Panc1 (cell line): Measurements from ENCODE around the gene ZNF319. TPM values are rescaled to one million over a fixed set of nuclear protein-coding genes. Genes with fewer than 3 reads are reported as not detected.

Source experiments
- ATAC-seq: fragments of 200-7000 bp; cut with Tn5 transposase; 2 replicates; pipeline ENCODE4 v1.9.1; 2020; ENCODE audit warnings: mild to moderate bottlenecking, moderate library complexity
- BruUV-seq: library from RNA; stranded (reverse); fragments of 400-500 nt; replicated peaks from 2 replicates; lab custom pipeline; 2021; lab: Mats Ljungman, UMichigan
- CTCF ChIA-PET: fragments of 300-600 bp; sonication (Branson Sonifier 250); formaldehyde crosslinking; loops from one replicate; lab custom pipeline; 2022; ENCODE audit warnings: antibody characterized with exemption; lab: Charles Lee
- POLR2A ChIA-PET: fragments of 300-600 bp; sonication (Branson Sonifier 250); formaldehyde crosslinking; loops from one replicate; lab custom pipeline; 2022; ENCODE audit warnings: antibody characterized with exemption; lab: Charles Lee
- DNase-seq: peaks from one replicate; pipeline ENCODE4 v3.0.0-alpha.2; 2010; ENCODE audit warnings: low read depth, low spot score
- H3K27ac ChIP-seq: 2 replicates; pipeline ENCODE4 v1.5.1; 2011; ENCODE audit warnings: mild to moderate bottlenecking, low read length, inconsistent platforms
- H3K27me3 ChIP-seq: fragments of 200-500 bp; sonication (Bioruptor generic); 2 replicates; pipeline ENCODE4 v1.6.0; 2014; ENCODE audit warnings: low read length, inconsistent platforms; ENCODE audit not compliant: control insufficient read depth, insufficient read depth
- H3K36me3 ChIP-seq: fragments of 200-500 bp; sonication (Bioruptor generic); 2 replicates; pipeline ENCODE4 v1.5.1; 2014; ENCODE audit warnings: inconsistent platforms, mild to moderate bottlenecking, low read length, moderate library complexity; ENCODE audit not compliant: control insufficient read depth, insufficient read depth
- H3K4me1 ChIP-seq: 2 replicates; pipeline ENCODE4 v1.5.1; 2011; ENCODE audit warnings: inconsistent platforms, mild to moderate bottlenecking, low read length, moderate library complexity; ENCODE audit not compliant: control insufficient read depth, insufficient read depth
- H3K4me3 ChIP-seq, 2 experiments: 2 replicates each; pipeline ENCODE4 v1.5.1; 2011 to 2012; ENCODE audit warnings: low read depth in 2 of 2, low read length in 2 of 2, mild to moderate bottlenecking in 2 of 2, inconsistent platforms in 1 of 2, moderate library complexity in 1 of 2
- H3K9me3 ChIP-seq: fragments of 200-500 bp; sonication (Bioruptor generic); 2 replicates; pipeline ENCODE4 v1.5.1; 2014; ENCODE audit warnings: low read depth, mild to moderate bottlenecking, inconsistent platforms, low read length, moderate library complexity; ENCODE audit not compliant: control insufficient read depth, insufficient read depth
- POLR2AphosphoS5 ChIP-seq: IDR thresholded peaks from 2 replicates; pipeline ENCODE4 v1.6.1; 2012; ENCODE audit warnings: mild to moderate bottlenecking, low read depth, low read length, moderate library complexity
- SIN3A ChIP-seq: IDR thresholded peaks from 2 replicates; pipeline ENCODE4 v1.6.1; 2012; ENCODE audit warnings: low read depth, mild to moderate bottlenecking, low read length, moderate library complexity, borderline replicate concordance; ENCODE audit not compliant: insufficient read depth
- TCF7L2 ChIP-seq: IDR thresholded peaks from 2 replicates; pipeline ENCODE4 v1.6.1; 2011; ENCODE audit warnings: mild to moderate bottlenecking, low read depth, low read length, inconsistent platforms
- in situ Hi-C: cut with HindIII; loops from 2 replicates; pipeline ENCODE4 v1.10.0; 2016; ENCODE audit warnings: low sequenced_read_pairs, low pct_unique_long_range_greater_than_20kb
- intact Hi-C: fragments of 100-400 bp; cut with micrococcal nuclease; formaldehyde crosslinking; loops from one replicate; pipeline ENCODE4 v1.10.0; 2022; ENCODE audit not compliant: unreplicated experiment
- total RNA-seq: library from RNA; stranded (reverse); gene quantifications from one replicate; pipeline ENCODE4 v1.2.1, GENCODE V29; 2021; ENCODE audit not compliant: unreplicated experiment
- TF ChIP-seq, protein P1 (sequence below): fragments of 450-650 bp; IDR thresholded peaks from 2 replicates; pipeline ENCODE4 v1.5.1; 2017; ENCODE audit warnings: mild to moderate bottlenecking
- TF ChIP-seq, protein P2 (sequence below), 2 experiments: IDR thresholded peaks; 2 replicates each; pipeline ENCODE4 v1.6.1; 2011 to 2012; ENCODE audit warnings: low read depth in 2 of 2, control low read depth in 1 of 2, low read length in 1 of 2, mild to moderate bottlenecking in 1 of 2, moderate library complexity in 1 of 2; ENCODE audit not compliant: insufficient read depth in 1 of 2

Gene ZNF319
- total RNA-seq, 1 experiment from 2014 or later: 6.5 TPM

DNA sequence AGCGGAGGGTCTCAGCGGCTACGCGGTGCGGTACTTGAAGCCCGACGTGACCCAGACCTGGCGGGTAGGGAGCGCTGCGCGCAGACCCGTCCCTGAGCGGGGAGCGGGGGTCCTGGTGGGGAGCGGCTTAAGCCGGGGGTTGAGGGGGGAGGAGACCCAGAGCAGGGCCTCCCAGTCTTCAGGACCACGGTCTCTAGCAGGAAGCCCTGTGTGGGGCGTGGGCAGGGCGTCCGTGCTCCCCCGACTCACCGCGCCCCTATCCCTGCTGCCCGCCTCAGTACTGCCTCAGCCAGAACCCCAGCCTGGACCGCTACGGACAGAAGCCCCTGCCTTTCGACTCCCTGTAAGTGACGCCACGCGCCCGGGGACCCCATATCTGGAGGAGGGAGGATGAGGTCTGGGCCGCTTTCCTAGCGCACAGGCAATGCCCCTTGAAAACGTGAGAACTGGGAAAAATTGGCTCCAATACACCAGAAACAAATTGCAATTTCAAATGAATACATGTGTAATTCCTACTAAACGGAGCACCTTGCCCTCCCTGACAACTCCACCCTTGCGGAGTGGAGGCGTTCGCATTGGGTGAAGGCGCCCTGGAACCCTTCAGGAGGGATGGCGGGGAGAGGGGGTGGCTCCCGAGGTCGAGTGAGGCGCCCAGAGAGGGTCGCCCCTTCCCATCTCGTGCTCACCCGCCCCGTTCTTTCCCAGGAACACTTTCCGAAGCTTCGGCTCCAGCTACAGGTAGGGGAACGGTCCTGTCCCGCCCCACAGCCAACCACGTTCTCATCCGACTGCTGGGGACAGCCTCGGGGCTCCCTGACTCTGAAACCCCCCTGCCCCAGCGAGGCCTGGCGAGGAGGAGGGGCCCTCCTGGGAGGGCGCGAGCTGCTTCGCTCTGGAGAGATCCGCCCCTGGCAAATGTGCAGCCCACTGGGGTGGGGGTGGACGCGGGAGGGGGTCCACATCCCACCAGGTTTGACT, 15.0 kb downstream of the ZNF319 start:
- Histone ChIP-seq H3K4me3 (peak overlapping the region; percentile 6 to 32; a peak in 3 of 4 replicates), H3K27ac (no peak overlapping the region), H3K4me1 (no peaks in the 10 kb centered on the region), H3K9me3 (no peaks in the 10 kb centered on the region), H3K36me3 (no peaks in the 10 kb centered on the region), H3K27me3 (no peaks in the 10 kb centered on the region)
- in situ Hi-C loops (no loop called here), intact Hi-C loops (no loop called here)
- POLR2A ChIA-PET: no interaction called here
- BruUV-seq: no TSS peak
- TF ChIP-seq SIN3A (no peak), TCF7L2 (no peak), POLR2AphosphoS5 (no peak)
- TF ChIP-seq, protein P1, sequence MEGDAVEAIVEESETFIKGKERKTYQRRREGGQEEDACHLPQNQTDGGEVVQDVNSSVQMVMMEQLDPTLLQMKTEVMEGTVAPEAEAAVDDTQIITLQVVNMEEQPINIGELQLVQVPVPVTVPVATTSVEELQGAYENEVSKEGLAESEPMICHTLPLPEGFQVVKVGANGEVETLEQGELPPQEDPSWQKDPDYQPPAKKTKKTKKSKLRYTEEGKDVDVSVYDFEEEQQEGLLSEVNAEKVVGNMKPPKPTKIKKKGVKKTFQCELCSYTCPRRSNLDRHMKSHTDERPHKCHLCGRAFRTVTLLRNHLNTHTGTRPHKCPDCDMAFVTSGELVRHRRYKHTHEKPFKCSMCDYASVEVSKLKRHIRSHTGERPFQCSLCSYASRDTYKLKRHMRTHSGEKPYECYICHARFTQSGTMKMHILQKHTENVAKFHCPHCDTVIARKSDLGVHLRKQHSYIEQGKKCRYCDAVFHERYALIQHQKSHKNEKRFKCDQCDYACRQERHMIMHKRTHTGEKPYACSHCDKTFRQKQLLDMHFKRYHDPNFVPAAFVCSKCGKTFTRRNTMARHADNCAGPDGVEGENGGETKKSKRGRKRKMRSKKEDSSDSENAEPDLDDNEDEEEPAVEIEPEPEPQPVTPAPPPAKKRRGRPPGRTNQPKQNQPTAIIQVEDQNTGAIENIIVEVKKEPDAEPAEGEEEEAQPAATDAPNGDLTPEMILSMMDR: no peak
- TF ChIP-seq, protein P2, sequence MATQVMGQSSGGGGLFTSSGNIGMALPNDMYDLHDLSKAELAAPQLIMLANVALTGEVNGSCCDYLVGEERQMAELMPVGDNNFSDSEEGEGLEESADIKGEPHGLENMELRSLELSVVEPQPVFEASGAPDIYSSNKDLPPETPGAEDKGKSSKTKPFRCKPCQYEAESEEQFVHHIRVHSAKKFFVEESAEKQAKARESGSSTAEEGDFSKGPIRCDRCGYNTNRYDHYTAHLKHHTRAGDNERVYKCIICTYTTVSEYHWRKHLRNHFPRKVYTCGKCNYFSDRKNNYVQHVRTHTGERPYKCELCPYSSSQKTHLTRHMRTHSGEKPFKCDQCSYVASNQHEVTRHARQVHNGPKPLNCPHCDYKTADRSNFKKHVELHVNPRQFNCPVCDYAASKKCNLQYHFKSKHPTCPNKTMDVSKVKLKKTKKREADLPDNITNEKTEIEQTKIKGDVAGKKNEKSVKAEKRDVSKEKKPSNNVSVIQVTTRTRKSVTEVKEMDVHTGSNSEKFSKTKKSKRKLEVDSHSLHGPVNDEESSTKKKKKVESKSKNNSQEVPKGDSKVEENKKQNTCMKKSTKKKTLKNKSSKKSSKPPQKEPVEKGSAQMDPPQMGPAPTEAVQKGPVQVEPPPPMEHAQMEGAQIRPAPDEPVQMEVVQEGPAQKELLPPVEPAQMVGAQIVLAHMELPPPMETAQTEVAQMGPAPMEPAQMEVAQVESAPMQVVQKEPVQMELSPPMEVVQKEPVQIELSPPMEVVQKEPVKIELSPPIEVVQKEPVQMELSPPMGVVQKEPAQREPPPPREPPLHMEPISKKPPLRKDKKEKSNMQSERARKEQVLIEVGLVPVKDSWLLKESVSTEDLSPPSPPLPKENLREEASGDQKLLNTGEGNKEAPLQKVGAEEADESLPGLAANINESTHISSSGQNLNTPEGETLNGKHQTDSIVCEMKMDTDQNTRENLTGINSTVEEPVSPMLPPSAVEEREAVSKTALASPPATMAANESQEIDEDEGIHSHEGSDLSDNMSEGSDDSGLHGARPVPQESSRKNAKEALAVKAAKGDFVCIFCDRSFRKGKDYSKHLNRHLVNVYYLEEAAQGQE (IDR thresholded peaks at IDR 0.05; ENCODE audit: insufficient read depth in 1 of 2, low read depth in 2 of 2, low read length in 1 of 2): no peak
- ATAC-seq (peak; percentile 33; the same call in 1 of the 2 replicates), DNase-seq (no peak)
- CTCF ChIA-PET: no interaction called here

DNA sequence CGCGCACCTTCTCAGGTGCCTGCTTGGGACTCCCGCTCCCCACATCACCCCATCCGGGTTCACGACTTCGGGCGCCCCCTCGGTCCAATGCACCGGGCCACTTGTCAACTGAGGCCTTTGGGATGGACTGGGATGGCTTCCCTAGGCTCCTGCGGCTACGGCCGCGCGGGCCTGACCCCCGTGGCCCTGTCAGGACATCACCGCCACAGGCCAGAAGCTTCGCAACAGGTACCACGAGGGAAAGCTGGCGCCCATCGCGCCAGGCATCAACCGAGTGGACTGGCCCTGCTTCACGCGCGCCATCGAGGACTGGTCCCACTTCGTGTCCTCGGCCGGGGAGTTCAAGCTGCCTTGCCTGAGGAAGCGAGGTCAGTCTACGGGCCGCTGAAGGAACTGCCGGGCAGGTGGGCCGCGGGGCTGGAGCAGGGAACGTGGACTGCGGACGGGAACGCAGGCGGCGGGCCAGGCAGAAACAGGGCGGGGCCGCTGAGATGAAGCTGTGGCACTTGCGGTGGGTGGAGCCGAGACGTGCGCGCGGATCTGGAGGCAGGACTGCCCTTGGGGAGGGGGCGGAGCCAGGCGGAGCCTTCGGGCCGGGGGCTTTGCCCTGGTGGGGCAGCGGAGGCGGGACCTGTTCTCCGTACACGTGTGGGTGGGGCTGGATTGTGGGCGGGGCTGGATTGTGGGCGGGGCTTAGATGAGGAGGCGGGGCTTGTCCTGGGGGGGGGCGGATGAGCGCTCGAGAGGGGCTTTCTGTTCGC, 15.8 kb downstream of the ZNF319 start:
- intact Hi-C loops: no loop called here
- DNase-seq: no peak
- H3K4me3 ChIP-seq: peak overlapping the region; percentile 32 to 38

More for the DNA sequence above, 15.8 kb downstream of the ZNF319 start:
- in situ Hi-C loops: no loop called here
- TF ChIP-seq SIN3A (no peak), TCF7L2 (no peak)
- TF ChIP-seq, protein P1: no peak
- BruUV-seq: no TSS peak
- peak; percentile 85 for ATAC-seq
- Histone ChIP-seq H3K27me3 (no peaks in the 10 kb centered on the region), H3K4me1 (no peaks in the 10 kb centered on the region), H3K9me3 (no peaks in the 10 kb centered on the region), H3K27ac (no peak overlapping the region), H3K36me3 (no peaks in the 10 kb centered on the region)
- ChIA-PET CTCF (no interaction called here), POLR2A (no interaction called here)
